Smooth muscle cell (in vitro differentiated cells): ENCODE results near the gene GLT8D1. TPM values are rescaled to one million over a fixed set of nuclear protein-coding genes. Genes with fewer than 3 reads are reported as not detected.

Experiments
- DNase-seq: peaks from one replicate; lab custom pipeline; 2025; ENCODE audit not compliant: unreplicated experiment; lab: John Stamatoyannopoulos, UW
- H2AFZ ChIP-seq: fragments of 200-600 bp; sonication (generic); 2 replicates; pipeline ENCODE4 v1.6.0; 2016; ENCODE audit warnings: antibody characterized with exemption, low read depth, mild to moderate bottlenecking
- H3F3A ChIP-seq: fragments of 200-600 bp; sonication (generic); 2 replicates; pipeline ENCODE4 v1.6.0; 2017; ENCODE audit warnings: antibody characterized with exemption, low read depth
- H3K27ac ChIP-seq: fragments of 200-600 bp; sonication (generic); 2 replicates; pipeline ENCODE4 v1.5.1; 2016; ENCODE audit warnings: low read depth, mild to moderate bottlenecking
- H3K27me3 ChIP-seq: fragments of 200-600 bp; sonication (generic); 2 replicates; pipeline ENCODE4 v1.6.1; 2016; ENCODE audit warnings: low read depth, mild to moderate bottlenecking
- H3K36me3 ChIP-seq: fragments of 200-600 bp; sonication (generic); 2 replicates; pipeline ENCODE4 v1.5.1; 2016; ENCODE audit warnings: low read depth
- H3K4me1 ChIP-seq: fragments of 200-600 bp; sonication (generic); 2 replicates; pipeline ENCODE4 v1.5.1; 2016; ENCODE audit warnings: low read depth
- H3K4me2 ChIP-seq: fragments of 200-600 bp; sonication (generic); 2 replicates; pipeline ENCODE4 v1.6.0; 2016; ENCODE audit warnings: mild to moderate bottlenecking
- H3K4me3 ChIP-seq: fragments of 200-600 bp; sonication (generic); 2 replicates; pipeline ENCODE4 v1.5.1; 2016; ENCODE audit warnings: mild to moderate bottlenecking
- H3K79me2 ChIP-seq: fragments of 200-600 bp; sonication (generic); 2 replicates; pipeline ENCODE4 v1.6.0; 2016; ENCODE audit warnings: low read depth, mild to moderate bottlenecking
- H3K9ac ChIP-seq: fragments of 200-600 bp; sonication (generic); 2 replicates; pipeline ENCODE4 v1.6.0; 2016; ENCODE audit warnings: low read depth
- H3K9me3 ChIP-seq: fragments of 200-600 bp; sonication (generic); replicated peaks from 2 replicates; pipeline ENCODE4 v1.5.1; 2016; ENCODE audit warnings: low read depth
- H4K20me1 ChIP-seq: fragments of 200-600 bp; sonication (generic); 2 replicates; pipeline ENCODE4 v1.6.0; 2016; ENCODE audit warnings: low read depth
- CTCF ChIP-seq: fragments of 200-600 bp; sonication (generic); IDR thresholded peaks from 2 replicates; pipeline ENCODE4 v1.5.1; 2017; ENCODE audit warnings: borderline replicate concordance, mild to moderate bottlenecking, antibody characterized with exemption; ENCODE audit not compliant: insufficient read depth, poor library complexity, severe bottlenecking
- WGBS: methylation state at CpG from one replicate; pipeline ENCODE4 v1.1.7; 2016; ENCODE audit warnings: low lambda C conversion rate; 5-methylcytosine and 5-hydroxymethylcytosine counted together
- polyA plus RNA-seq: library from polyadenylated mRNA; unstranded; fragments of >200 nt; fragmentation: Nextera tagmentation; extraction: Ambion mirVana; gene quantifications from 2 replicates; pipeline ENCODE4 v1.2.1, GENCODE V29; 2016
- total RNA-seq: library from RNA; depleted of rRNA; stranded (reverse); fragments of >200 nt; gene quantifications from 2 replicates; pipeline ENCODE4 v1.2.3, GENCODE V29; 2014

GLT8D1 gene
- total and polyA plus RNA-seq, 2 experiments from 2014 or later, result 110 to 126 TPM

GRCh38 chr3:52694528-52695189, 10.9 kb downstream of the GLT8D1 start:
- peaks cover 41% of the 10 kb centered on the region for H3K36me3 ChIP-seq
- no peak for TF ChIP-seq CTCF
- H3K4me3 ChIP-seq, result no peak overlapping the region
- peaks cover 20% of the 10 kb centered on the region for H3K79me2 ChIP-seq
- H3K4me1 ChIP-seq, result no peaks in the 10 kb centered on the region
- peaks cover 54% of the 10 kb centered on the region for H3F3A ChIP-seq
- peak overlapping the region; percentile 26 for H3K9ac ChIP-seq
- no peaks in the 10 kb centered on the region for H3K9me3 ChIP-seq
- H3K4me2 ChIP-seq, result no peak overlapping the region
- no peak overlapping the region for H2AFZ ChIP-seq
- peak overlapping the region; percentile 58 for H3K27ac ChIP-seq
- DNase-seq, result no peak
- 81% methylated on average over 7 of the region's 7 CpGs for WGBS
- H3K27me3 ChIP-seq, result no peaks in the 10 kb centered on the region
- H4K20me1 ChIP-seq, result peaks cover 20% of the 10 kb centered on the region

- Histone ChIP-seq H3K27ac (peak overlapping the region; percentile 58), H2AFZ (no peak overlapping the region), H3K9ac (no peak overlapping the region), H3K4me2 (no peak overlapping the region), H3K27me3 (no peaks in the 10 kb centered on the region), H3K9me3 (no peaks in the 10 kb centered on the region), H3K4me1 (peaks cover 2% of the 10 kb centered on the region), H3K79me2 (peaks cover 24% of the 10 kb centered on the region), H4K20me1 (peaks cover 14% of the 10 kb centered on the region), H3K4me3 (no peak overlapping the region), H3F3A (peaks cover 55% of the 10 kb centered on the region), H3K36me3 (peaks cover 46% of the 10 kb centered on the region)
- no peak for TF ChIP-seq CTCF
- DNase-seq, result no peak
Measured at GRCh38 chr3:52693071-52693470, 12.5 kb downstream of the GLT8D1 start.

GRCh38 chr3:52690560-52690959, 15.0 kb downstream of the GLT8D1 start:
- no peak overlapping the region for H3K9ac ChIP-seq
- no peak overlapping the region for H3K4me2 ChIP-seq
- H3K27ac ChIP-seq, result peak overlapping the region; percentile 58
- no peak overlapping the region for H3K4me3 ChIP-seq
- no peaks in the 10 kb centered on the region for H3K27me3 ChIP-seq
- DNase-seq, result no peak
- peaks cover 16% of the 10 kb centered on the region for H3K4me1 ChIP-seq
- peaks cover 51% of the 10 kb centered on the region for H3F3A ChIP-seq
- 100% methylated on average over 2 of the region's 2 CpGs for WGBS
- TF ChIP-seq CTCF, result no peak
- H3K9me3 ChIP-seq, result no peaks in the 10 kb centered on the region
- peaks cover 40% of the 10 kb centered on the region for H3K36me3 ChIP-seq
- H4K20me1 ChIP-seq, result peaks cover 17% of the 10 kb centered on the region
- peaks cover 42% of the 10 kb centered on the region for H3K79me2 ChIP-seq
- H2AFZ ChIP-seq, result no peak overlapping the region

- peaks cover 54% of the 10 kb centered on the region for H3K79me2 ChIP-seq
- TF ChIP-seq CTCF, result no peak
- H3K27ac ChIP-seq, result peak overlapping the region; percentile 96
- H4K20me1 ChIP-seq, result peaks cover 12% of the 10 kb centered on the region
- no peak for DNase-seq
- H2AFZ ChIP-seq, result no peak overlapping the region
- peaks cover 28% of the 10 kb centered on the region for H3K36me3 ChIP-seq
- no peak overlapping the region for H3K4me2 ChIP-seq
- H3K9me3 ChIP-seq, result no peaks in the 10 kb centered on the region
- H3K27me3 ChIP-seq, result no peaks in the 10 kb centered on the region
- 89% methylated on average over 3 of the region's 3 CpGs for WGBS
- H3K9ac ChIP-seq, result no peak overlapping the region
- H3K4me3 ChIP-seq, result no peak overlapping the region
- peaks cover 24% of the 10 kb centered on the region for H3K4me1 ChIP-seq
- H3F3A ChIP-seq, result peaks cover 39% of the 10 kb centered on the region
Measured at GRCh38 chr3:52689151-52689550, 16.4 kb downstream of the GLT8D1 start.
